GM13977 (cell line): Measurements from ENCODE around the gene CDH8.
"Not testable (repeated sequence)": the region's sequence is repeated elsewhere in the genome, so short reads cannot be mapped to it uniquely, and the experiment has no call there.

Experiments
- DNase-seq: peaks from one replicate; pipeline ENCODE4 v3.0.0; 2012; ENCODE audit warnings: low spot score
- CTCF ChIP-seq: IDR thresholded peaks from 2 replicates; pipeline ENCODE4 v1.5.1; 2012; ENCODE audit warnings: mild to moderate bottlenecking, control low read depth; ENCODE audit not compliant: insufficient read depth; ENCODE audit errors: extremely low read depth, missing control alignments
- in situ Hi-C: fragments of 300-500 bp; cut with MboI; formaldehyde crosslinking; loops from one replicate; pipeline ENCODE4 v1.12.0; 2022; ENCODE audit warnings: low sequenced_read_pairs, low pct_unique_long_range_greater_than_20kb, mixed read lengths, inconsistent platforms; ENCODE audit not compliant: unreplicated experiment

Gene CDH8

GRCh38 chr16:61713787-61714186 is 322.5 kb downstream of the CDH8 start:
- DNase-seq: no peak
- TF ChIP-seq CTCF: no peak
- in situ Hi-C loops: no loop called here

GRCh38 chr16:61699640-61700039 is 336.6 kb downstream of the CDH8 start:
- DNase-seq, in situ Hi-C loops: not testable (repeated sequence)

GRCh38 chr16:61684541-61684940 is 351.7 kb downstream of the CDH8 start:
- TF ChIP-seq CTCF: no peak
- DNase-seq: no peak
- in situ Hi-C loops: no loop called here

- in situ Hi-C loops: no loop called here
- no peak for DNase-seq
- no peak for TF ChIP-seq CTCF
Measured at GRCh38 chr16:61681673-61682072, 354.6 kb downstream of the CDH8 start.

- TF ChIP-seq CTCF: no peak
- DNase-seq: no peak
- in situ Hi-C loops: no loop called here
Measured at GRCh38 chr16:61681124-61681523, 355.1 kb downstream of the CDH8 start.

GRCh38 chr16:61678182-61678581 is 358.1 kb downstream of the CDH8 start:
- no peak for DNase-seq
- in situ Hi-C loops: no loop called here
- no peak for TF ChIP-seq CTCF

- no peak for DNase-seq
- in situ Hi-C loops: no loop called here
- no peak for TF ChIP-seq CTCF
Measured at GRCh38 chr16:61677776-61678175, 358.5 kb downstream of the CDH8 start.
